Fibroblast of pulmonary artery (primary cell): ENCODE measurements around the gene ZNF691.
"Not testable (repeated sequence)": the region's sequence is repeated elsewhere in the genome, so short reads cannot be mapped to it uniquely, and the experiment has no call there.

Experiments
- DNase-seq: peaks from one replicate; pipeline ENCODE4 v3.0.0-alpha.2; 2010; ENCODE audit warnings: low read depth
- H3K4me3 ChIP-seq: replicated peaks from 2 replicates; pipeline ENCODE4 v1.5.1; 2011; ENCODE audit warnings: low read depth, mild to moderate bottlenecking, control low read depth, low read length, moderate library complexity
- CTCF ChIP-seq: IDR thresholded peaks from 2 replicates; pipeline ENCODE4 v1.5.1; 2011; ENCODE audit warnings: mild to moderate bottlenecking, control low read depth, low read length, inconsistent platforms; ENCODE audit errors: missing control alignments

Gene ZNF691

GRCh38 chr1:42807056-42807668 lies 39.3 kb upstream of the ZNF691 start:
- TF ChIP-seq CTCF: no peak

GRCh38 chr1:42814815-42815214 lies 31.6 kb upstream of the ZNF691 start:
- not testable (repeated sequence) for H3K4me3 ChIP-seq

More at GRCh38 chr1:42807056-42807668, 39.3 kb upstream of the ZNF691 start:
- no peak for DNase-seq
- H3K4me3 ChIP-seq: no peak overlapping the region

GRCh38 chr1:42815941-42816584 lies 30.4 kb upstream of the ZNF691 start:
- peak overlapping the region; percentile 75 for H3K4me3 ChIP-seq
- peak; percentile 6 for DNase-seq

More at GRCh38 chr1:42814815-42815214, 31.6 kb upstream of the ZNF691 start:
- DNase-seq: not testable (repeated sequence)

GRCh38 chr1:42816585-42817439 lies 29.6 kb upstream of the ZNF691 start, which contains the start of the genes ERMAP and SVBP:
TSS of gene ERMAP (plus strand) at chr1:42817122. CDS start at chr1:42830449, 13,327 bp downstream.
TSS of gene SVBP (minus strand) at chr1:42817397. CDS start at chr1:42816544, 853 bp downstream.
- TF ChIP-seq CTCF: no peak
- DNase-seq: peak; percentile 87

More at GRCh38 chr1:42815941-42816584, 30.4 kb upstream of the ZNF691 start:
- TF ChIP-seq CTCF: no peak

GRCh38 chr1:42817440-42817767 lies 29.0 kb upstream of the ZNF691 start:
- no peak for TF ChIP-seq CTCF

More at GRCh38 chr1:42816585-42817439, 29.6 kb upstream of the ZNF691 start, which contains the start of the genes ERMAP and SVBP:
- peak within 1 kb of the TSS; percentile 75 for H3K4me3 ChIP-seq

GRCh38 chr1:42817976-42818375 lies 28.4 kb upstream of the ZNF691 start:
- peak overlapping the region; percentile 66 for H3K4me3 ChIP-seq
- no peak for DNase-seq
- no peak for TF ChIP-seq CTCF

More at GRCh38 chr1:42817440-42817767, 29.0 kb upstream of the ZNF691 start:
- DNase-seq: no peak
- peak overlapping the region; percentile 66 for H3K4me3 ChIP-seq

- H3K4me3 ChIP-seq: no peak overlapping the region
- no peak for TF ChIP-seq CTCF
- no peak for DNase-seq
Measured at GRCh38 chr1:42820813-42821212, 25.6 kb upstream of the ZNF691 start.
